Daoy (cell line): Measurements from ENCODE around the gene R3HDML. TPM values are rescaled to one million over a fixed set of nuclear protein-coding genes. Genes with fewer than 3 reads are reported as not detected.

Experiments used
- DNase-seq: peaks from one replicate; pipeline ENCODE4 v3.0.0-alpha.2; 2015; ENCODE audit warnings: low read depth
- total RNA-seq: library from RNA; depleted of rRNA; stranded (reverse); fragments of >200 nt; shearing (Covaris generic); gene quantifications from 2 replicates; pipeline ENCODE4 v1.2.3, GENCODE V29; 2014

R3HDML gene
- total RNA-seq, 1 experiment from 2014 or later, result not detected

DNA sequence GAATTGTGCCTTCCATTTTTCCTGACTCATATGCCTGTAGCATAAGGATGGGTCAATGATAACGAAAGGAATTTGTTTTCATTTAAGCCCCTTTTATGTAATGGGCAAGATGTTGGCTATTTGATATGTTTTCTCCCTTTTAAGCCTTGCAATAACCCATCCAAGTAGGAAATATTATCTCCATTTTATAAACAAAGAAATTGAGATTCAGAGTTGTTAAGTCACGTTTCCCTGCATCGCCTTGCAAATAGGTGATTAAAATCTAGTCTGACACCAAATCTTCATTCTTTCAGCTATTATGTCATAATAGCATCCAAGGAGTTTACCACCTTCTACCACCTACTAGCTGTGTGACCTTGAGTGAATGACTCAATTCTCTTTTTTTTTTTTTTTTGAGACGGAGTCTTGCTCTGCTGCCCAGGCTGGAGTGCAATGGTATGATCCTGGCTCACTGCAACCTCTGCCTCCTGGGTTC, 25.7 kb downstream of the R3HDML start:
- no peak for DNase-seq

DNA sequence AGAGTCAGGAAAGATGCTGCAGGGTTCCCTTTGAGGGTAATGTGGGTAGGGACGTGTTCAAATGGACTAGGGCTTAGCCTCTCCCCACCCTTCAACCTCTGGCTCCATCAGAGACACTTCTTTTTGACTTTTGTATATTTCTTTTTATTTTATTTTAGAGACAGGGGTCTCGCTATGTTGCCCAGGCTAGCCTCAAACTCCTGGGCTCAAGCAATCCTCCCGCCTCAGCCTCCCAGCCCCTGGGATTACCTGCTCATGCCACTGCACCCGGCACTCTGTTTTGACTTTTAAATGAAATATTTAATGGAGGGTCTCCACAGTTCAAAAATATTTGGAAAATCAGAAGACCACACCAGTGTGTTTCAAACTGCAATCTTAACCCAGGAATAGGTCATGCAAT, 27.2 kb downstream of the R3HDML start:
- no peak for DNase-seq

DNA sequence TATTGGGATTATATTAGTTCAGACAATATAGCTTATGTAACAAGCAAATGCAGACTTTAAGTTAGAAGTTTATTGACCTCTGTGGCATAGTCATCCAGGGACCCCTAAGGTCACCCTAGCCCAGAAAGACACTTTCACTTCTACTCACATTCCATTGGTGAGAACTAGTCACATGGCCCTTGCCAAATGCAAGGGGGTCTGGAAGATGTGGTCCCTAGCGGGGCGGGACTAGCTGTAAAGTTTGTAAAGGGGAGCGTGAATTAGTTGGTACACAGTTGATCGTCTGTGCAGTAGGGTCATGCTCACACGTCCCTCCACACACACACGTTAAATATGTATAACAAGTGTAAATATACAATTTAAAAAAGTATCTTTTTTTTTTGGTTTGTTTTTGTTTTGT, 27.9 kb downstream of the R3HDML start:
- DNase-seq, result no peak

DNA sequence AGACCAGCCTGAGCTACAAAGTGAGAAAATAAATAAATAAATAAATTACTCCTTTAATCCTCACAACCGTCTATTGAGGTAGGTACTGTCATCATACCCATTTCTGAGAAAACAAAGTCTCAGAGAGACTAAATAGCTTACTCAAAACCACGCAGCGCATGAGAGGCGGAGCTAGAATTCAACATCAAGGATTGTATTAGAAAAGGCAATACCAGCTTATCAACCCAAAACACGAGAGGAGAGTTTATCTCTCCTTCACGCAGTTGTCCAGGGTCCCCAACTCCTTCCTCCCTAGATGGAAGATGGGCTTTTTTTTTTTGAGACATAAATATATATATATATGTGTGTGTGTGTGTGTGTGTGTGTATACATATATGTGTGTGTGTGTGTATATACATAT, 30.9 kb downstream of the R3HDML start:
- DNase-seq, result no peak

DNA sequence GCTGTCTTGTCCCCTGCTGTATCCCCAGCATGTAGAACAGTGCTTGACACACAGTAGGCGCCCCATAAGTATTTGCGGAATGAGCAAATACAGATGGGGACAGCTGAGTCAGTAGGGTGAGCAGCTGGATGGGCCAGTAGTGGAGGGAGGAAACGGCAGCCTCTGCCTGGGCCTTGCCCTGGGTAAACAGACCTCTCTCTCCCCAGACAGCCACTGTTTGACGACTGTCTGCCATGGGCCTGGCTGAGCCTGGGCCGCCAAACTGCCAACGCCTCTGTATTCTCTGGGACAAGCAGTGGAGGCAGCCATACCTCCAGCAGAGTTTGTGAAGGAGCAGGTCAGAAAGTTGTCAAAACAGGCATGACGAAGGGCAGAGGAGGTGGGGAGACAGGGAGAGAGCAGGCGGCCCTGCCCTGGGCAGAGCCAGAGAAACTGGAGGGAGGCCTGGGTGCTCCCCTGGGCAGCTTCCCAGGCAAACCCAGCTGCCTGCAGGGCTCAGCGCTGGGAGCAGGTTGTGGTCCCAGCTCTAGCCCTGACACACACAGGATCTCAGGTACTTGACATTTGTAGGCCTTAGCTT, 33.9 kb downstream of the R3HDML start:
- DNase-seq, result no peak

DNA sequence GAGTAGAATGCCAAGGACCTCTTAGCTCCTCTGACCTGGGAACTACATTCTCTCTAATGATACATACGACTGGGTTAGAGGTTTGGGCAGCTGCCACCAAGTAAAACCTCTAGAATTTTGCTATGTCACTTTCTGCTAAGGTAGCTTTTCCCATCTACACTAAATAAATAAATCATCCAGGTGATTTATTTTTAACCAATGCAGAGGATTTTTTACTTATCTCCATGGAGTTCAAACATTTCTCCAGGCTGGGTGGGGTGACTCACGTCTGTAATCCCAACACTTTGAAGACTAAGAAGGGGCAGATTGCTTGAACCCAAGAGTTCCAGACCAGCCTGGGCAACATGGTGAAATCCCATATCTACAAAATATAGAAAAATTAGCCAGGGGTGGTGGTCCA, 45.8 kb downstream of the R3HDML start:
- DNase-seq, result no peak

DNA sequence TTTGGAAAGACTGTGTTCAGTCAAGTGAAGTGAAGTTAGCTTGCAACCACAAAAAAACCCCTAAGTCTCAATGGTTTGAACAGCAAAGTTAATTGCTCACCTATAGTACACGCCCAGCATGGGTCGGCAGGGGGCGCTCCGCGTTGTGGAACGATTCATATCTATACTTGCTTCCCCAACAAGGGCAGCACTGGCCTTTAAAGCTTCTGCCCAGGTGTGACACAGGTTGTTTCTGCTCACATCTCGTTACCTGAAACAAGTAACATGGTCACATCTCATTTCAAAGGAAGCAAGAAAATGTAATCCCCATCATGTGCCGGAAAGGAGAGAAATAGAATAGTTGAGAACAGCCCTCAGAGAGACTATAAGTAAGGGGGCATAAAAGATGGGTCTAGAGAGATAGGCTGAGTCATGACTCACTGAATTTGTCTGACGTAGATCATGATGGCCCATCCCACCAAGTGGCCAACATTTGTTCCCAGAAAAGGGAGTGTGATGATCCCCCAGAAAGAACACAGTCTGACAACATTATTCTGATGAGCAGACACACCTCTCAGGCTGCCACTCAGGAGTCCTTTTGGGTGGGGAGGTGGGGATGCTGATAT, 47.7 kb downstream of the R3HDML start:
- peak; percentile 67 for DNase-seq

DNA sequence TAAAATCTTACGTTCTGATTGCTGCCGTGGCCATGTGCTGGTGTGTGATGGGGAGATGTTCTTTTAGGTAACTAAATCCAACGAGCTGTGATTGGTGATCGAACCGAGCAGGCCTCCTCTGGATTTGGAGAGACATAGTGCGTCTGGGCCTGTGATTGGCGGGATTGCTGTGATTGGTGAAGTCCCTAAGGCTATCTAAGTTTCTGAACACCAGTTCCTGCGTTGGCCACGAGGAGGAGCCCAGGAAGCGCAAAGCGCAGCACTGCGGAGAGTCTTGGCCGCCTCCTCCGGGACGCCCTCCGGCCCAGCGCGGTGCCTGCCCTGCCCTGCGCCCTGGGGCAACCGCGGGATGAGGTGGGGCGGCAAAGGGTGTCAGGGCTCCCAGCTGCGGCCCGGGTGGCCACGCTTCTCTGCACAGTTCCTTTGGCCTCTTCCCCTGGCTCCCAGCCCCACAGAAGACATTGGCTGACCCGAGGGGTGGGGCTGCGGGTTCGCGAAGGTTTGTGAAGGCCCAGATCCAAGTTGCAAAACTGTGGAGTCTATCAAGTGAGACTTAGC, 51.7 kb downstream of the R3HDML start:
- DNase-seq, result peak; percentile 76

DNA sequence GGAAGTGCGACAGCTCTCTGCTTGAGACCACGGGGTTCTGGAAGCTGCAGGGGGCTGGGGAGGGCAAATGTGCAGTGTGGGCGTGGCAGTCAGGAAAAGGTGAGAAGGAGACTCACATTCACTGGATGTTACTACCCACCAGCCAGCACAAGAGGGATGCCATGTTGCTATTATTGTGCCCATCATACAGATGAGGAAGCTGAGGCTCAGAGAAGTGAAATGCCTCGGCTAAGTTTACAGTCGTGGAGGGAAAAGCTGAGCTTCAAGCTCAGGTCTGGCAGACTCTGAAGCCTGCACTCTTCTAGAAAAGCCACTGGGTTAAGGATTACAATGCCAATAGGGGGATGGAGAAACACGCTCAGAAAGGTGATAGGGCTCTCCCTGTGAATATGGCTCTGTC, 53.0 kb downstream of the R3HDML start:
- no peak for DNase-seq

DNA sequence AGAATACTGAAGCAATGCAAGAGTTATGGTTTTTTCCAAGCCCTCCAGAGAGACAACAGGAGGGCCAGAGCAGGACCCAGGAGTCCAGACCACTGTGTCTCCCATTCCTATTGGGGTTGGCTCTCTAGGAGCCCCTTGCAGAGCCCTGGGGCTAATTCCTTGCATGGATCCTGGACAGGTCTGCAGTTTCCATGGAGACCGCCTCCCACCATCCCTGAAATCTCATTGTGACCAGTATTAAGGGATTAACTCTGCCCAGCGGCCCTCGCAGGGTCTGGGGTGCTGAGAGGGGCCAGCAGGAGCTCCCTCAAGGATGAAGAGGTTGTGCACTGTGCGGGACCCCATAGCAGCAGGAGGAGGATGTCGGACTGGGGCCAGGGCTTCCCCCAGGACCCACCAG, 53.4 kb downstream of the R3HDML start:
- DNase-seq, result no peak

DNA sequence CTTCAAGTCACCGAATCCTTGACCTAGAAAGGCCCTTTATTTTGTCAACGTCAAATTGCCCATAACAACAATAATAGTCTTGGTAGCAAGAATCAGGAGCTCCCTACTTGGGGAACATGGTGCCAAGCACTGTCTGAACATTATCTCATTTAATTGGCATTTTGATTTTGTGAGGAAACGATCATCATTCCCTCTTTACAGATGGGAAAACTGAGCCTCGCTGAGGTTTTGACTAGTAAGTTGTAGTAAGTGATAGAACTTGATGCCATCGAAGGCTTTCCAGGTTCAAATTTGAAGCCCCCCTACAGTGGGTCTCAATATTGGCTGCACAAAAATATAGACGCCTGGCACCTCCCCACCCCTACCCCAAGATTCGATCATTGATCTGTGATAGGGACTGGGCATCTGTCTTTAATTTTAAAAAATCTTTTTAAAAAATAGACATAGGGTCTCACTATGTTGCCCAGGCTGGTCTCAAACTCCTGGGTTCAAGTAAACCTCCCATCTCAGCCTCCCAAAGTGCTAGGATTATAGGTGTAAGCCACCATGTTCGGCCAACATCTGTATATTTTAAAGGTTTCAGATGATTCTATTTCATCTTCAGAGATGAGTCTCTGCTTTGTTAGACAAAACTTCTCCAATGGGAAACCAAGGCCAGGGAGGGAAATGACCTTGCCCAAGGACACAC, 55.4 kb downstream of the R3HDML start:
- DNase-seq, result no peak

DNA sequence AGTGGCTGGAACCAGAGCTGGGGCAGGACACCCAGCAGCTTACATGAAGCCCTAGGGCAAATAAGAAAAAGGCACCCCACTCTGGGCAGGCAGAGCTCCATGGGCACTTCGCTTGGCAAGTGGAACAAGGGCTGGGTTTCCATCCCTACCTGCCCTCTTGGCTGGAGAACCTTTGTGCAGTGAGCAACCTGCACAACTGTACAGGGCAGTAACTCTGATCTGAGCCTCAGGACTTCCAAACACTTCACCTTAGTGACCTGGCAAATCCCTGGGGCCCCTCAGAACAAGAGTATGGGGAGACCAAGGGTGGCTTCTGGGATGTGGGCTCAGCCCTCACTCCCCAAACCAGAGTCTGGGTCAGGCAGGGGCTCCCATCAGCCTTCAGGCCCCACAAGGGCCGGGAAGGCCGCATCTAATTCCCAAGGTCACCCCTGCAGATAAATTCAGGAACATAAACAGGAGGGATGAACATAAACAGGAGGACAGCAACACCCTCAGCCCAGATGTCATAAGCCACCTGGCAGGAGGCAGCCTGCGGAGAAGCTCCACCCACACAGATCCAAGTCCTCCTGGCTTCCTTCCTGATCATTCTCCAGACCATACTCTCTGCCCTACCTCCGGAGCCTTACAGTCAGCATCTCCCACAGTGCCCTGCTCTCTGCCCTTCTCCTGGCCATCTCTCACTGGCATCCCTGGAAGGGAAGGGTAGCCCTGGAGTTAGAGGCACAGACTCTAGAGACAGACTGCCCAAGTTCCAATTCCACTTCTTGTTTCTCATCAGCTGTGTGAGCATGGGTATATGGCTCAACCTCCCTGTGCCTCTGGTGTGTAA, 56.1 kb downstream of the R3HDML start:
- no peak for DNase-seq

DNA sequence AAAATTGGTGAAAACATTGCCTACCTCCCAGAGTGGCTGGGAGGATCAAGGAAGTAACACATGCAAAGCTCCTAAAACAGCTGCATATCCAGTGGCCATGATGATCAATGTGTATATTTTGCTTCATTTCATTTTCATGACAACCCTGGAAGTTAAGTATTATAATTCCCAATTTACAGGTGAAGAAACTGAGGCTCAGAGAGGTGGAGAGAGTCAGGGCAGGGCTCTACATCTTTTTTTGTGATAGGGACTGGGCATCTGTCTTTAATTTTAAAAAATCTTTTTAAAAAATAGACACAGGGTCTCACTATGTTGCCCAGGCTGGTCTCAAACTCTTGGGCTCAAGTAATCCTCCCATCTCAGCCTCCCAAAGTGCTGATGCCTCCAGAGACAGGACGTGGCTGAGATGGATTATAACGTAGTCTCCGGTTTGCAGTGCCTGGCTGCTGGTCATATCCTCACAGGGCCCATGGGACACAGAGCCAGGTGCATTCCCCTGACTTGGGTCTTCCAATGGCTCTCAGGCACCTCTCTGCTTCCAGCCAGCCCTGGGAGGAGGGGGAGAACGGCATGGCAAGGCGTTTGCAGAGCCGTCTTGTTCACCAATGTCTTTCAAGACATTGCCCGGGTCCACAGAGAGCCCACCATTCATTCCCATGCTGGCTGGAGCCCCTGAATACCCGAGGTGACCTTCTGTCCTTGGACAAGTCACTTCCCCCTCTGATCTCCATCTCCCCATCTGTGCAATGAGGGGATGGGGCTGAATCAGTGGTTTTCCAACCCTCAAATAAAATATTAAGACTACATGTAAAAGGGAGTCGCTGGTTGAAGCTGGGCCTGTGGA, 57.0 kb downstream of the R3HDML start:
- DNase-seq, result no peak

DNA sequence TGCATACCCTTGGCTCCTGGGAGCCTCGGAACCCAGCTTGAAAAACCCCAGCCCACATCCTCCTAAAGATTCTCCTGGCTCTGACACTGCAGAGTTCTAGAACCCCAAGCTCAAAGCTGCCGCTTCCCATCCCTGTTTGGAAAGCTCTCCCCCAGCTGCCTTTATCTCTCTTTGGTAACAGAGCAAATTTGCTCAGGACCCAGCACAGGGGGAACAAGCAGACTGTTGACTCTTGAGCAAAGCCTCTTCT, 57.5 kb downstream of the R3HDML start:
- no peak for DNase-seq

DNA sequence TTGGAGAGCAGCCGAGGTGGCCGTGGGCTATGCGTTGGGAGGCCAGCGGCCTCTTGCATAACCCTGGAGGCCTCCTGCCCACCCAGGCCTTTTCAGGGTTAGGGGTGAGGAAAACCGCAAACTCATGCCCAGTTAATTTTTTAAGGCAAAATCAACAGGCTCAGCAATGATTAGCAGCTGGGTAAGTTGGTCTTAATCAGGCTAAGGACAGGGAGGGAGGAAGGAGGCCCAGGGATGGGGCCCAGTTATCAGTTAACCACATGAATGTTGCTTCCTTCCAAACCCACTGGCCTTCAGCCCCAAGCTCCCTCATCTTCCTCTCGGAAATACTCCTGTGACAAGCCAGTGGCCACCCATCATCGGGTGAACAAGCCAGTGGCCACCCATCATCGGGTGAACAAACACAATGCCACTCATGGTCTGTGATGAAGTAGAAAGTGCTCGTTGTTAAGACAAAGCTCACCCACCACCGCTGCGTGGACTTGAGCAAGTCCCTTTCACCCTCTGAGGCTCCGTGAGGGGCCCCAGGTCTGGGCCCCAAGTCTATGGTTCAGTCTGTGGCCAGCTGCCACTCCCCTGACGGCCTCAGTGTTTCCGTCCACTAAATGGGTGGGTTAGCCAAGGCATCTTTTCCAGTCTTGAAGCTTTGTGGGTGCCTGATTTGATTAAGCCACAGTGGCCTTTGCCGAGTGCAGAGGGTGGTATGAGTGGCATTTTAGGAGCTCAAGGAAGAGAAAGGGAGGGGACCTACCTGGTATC, 58.0 kb downstream of the R3HDML start:
- no peak for DNase-seq

DNA sequence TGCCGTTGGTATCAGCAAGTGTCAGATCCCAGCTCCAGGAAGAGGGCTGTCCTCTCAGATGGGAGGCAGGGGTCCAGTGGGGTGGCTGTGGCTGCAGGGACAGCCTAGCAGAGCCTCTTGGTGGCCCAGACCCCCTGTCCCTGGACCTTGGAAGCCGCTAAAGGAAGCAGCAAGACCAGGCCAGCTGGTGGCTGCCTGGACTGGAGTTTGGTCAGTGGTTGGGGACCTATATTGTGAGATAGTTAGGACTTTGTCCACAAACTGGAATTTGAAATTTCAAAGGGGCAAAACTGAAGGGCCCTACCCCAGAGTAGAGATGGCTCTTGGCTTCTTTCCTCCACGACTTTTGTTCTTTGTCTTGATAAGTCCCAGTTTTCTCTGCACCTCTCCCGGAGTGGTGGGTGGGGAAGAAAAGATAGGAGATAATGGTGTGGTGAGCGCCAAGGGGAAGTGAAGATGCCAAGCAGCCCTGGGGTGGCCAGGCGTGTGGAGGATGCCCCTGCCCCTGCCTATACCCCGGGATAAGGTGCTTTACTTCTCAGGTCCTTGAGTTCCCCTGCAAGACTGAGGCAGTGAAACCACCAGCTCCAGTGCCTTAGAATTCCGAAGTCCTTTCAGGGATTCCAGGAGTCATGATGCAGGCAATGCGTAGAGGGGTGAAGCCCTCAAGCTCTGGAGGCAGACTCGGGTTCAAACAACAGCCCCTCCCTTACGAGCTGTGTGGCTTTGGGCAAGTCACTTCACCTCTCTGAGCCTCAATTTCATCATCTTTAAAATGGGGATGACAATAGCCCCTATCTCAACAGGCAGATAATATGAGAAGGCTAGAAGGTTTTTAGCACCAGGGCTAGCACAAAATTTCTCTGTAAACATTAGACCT, 58.9 kb downstream of the R3HDML start:
- DNase-seq, result no peak

DNA sequence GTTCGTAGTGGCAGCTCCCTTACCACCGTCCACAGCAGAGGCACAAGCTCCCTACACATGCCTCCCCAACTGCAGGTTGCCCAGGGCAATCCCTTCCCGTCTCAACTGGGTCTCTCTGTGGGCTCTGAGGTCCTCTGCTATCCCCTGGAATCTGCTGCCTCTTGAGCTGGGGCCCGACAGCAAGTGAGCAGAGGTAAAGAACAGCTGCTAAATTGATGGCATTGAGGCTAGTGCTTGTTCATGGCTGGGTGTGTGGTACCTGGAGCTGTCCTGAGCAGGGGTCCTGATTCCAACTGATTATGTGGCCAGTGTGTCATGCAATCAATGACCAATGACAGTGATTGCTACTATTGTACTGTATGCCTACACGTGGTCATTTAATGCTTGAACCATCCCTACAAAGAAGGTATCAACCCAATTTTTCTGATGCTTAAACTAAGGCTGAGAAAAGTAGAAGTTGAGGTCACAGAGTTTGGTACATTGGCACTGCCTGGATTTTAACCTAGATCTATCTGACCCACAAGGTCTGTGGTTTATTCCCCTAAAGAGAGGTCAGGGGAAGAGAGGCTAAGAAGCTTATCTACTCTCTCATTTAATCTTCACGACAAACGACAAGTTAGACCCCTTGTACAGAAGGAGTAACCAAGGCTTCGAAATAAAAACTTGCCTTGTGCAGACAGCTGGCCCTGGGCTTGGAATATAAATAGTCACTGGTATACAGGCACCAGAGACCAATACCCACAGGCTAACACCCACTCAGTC, 59.7 kb downstream of the R3HDML start:
- no peak for DNase-seq

DNA sequence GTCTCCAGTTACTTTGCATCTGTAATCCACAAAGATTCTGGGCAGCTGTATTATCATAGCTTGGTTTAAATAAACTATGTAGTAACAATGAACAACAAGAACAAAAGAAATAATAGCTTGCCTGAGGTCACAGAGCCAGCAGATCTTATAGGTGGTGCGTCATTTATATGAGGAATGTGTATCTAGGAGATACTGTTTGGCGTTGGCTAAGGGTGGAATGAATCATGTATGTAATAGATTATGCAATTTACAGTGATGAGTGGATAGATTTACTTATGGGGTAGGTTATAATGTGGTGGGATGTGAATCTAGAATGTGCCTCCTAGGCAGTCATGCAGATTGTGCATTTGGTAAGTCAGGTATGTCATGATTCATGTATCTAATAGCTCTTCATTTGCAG, 61.5 kb downstream of the R3HDML start:
- peak; percentile 72 for DNase-seq

DNA sequence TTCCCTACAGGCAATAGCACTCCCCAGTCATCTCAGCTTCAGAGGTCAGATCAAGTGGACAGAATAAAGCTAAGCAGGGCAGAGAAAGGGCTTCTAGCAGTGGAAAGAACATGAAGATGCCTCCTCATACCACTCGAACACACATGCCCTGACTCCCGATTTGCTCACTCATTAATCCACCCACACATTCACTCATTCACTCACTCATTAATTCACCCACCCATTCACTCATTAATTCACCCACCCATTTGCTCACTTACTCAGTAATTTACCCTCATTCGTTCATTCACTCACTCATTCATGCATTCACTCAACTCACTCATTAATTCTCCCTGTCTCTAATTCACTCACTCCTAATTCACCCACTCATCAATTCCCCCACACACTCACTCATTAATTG, 62.6 kb downstream of the R3HDML start:
- DNase-seq, result no peak
